G401 (cell line): ENCODE results near the gene TSHB. TPM values are rescaled to one million over a fixed set of nuclear protein-coding genes. Genes with fewer than 3 reads are reported as not detected.

ENCODE experiments used
- DNase-seq: peaks from one replicate; pipeline ENCODE4 v3.0.0-alpha.2; 2015; ENCODE audit warnings: low spot score
- in situ Hi-C: cut with HindIII; loops from 2 replicates; pipeline ENCODE4 v1.10.0; 2016; ENCODE audit warnings: low sequenced_read_pairs, mixed read lengths
- total RNA-seq: library from RNA; depleted of rRNA; stranded (reverse); fragments of >200 nt; shearing (Covaris generic); gene quantifications from 2 replicates; pipeline ENCODE4 v1.2.3, GENCODE V29; 2014; rRNA removed

The TSHB gene
- total RNA-seq, 1 experiment from 2014 or later = not detected

GRCh38 chr1:115078708-115079107 is 49.1 kb downstream of the TSHB start:
- in situ Hi-C loops = no loop called here
- no peak for DNase-seq

- in situ Hi-C loops = no loop called here
These were observed 53.3 kb downstream of the TSHB start for GRCh38 chr1:115082949-115083348.

More at GRCh38 chr1:115082949-115083348, 53.3 kb downstream of the TSHB start:
- peak; percentile 62 for DNase-seq

Other genes with a start within 250 kb of the TSHB start
- 77.7 and 79.4 TPM in 2 replicates for gene SIKE1, start 249.1 kb upstream of the TSHB start, total RNA-seq
- gene SYCP1, start 175.0 kb upstream of the TSHB start, total RNA-seq = not detected in 2 replicates
- gene TSPAN2, start 59.7 kb downstream of the TSHB start, total RNA-seq = not detected in 2 replicates